Fibroblast of skin of scalp (primary cell): ENCODE data around the gene SMARCD1.
"Not testable (repeated sequence)": the region's sequence is repeated elsewhere in the genome, so short reads cannot be mapped to it uniquely, and the experiment has no call there.

Experiments
- DNase-seq: peaks from one replicate; pipeline ENCODE4 v3.0.0-alpha.2; 2013

The SMARCD1 gene

DNA sequence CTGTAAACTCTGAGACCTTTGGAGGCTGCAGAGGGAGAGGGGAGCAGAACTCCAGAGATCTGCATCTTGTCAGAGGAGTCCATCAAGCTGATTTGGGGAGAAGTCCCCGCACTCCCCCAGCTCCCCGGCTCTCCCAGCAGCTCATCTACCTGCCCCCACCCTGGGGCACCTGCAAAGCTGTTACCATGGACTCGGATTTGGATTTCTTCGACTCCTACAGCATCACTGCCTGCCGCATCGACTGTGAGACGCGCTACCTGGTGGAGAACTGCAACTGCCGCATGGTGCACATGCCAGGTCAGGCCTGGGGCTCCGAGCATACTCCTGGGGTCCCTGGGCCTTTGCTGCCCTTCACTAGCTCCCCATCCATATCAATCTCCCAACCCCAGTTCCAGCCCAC is 6.9 kb upstream of the SMARCD1 start:
- no peak for DNase-seq

DNA sequence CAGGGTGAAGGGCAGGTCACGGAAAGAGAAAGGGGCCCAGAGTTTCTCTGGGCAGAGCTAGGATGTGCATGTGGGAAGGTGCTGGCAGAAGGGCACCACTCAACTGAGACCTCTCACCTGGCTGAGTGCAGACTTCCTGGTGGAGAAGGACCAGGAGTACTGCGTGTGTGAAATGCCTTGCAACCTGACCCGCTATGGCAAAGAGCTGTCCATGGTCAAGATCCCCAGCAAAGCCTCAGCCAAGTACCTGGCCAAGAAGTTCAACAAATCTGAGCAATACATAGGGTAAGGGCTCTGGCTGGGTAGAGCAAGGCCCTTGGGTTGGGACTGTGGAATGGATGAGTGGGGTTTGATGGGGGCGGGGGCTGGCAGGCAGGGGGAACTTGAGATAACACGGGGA is 5.4 kb upstream of the SMARCD1 start:
- DNase-seq, result no peak

DNA sequence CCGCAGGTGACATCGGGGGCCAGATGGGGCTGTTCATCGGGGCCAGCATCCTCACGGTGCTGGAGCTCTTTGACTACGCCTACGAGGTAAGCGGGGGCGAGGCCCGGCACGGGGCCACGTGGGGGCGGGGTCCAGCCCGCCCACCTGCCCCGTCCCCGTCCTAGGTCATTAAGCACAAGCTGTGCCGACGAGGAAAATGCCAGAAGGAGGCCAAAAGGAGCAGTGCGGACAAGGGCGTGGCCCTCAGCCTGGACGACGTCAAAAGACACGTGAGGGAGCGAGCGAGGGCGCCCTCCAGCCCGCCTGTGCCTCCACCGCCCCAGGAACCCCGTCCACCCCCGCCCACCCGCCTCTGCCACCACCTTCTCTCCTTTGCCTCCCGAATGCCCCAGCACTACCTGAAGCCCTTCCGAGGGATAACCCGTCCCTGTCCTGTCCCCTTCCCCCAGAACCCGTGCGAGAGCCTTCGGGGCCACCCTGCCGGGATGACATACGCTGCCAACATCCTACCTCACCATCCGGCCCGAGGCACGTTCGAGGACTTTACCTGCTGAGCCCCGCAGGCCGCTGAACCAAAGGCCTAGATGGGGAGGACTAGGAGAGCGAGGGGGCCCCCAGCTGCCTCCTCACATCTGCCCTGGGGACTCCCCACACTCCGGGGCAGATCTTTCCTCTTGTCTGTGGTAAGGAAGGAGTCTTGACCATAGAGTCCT is 3.9 kb upstream of the SMARCD1 start:
- no peak for DNase-seq

DNA sequence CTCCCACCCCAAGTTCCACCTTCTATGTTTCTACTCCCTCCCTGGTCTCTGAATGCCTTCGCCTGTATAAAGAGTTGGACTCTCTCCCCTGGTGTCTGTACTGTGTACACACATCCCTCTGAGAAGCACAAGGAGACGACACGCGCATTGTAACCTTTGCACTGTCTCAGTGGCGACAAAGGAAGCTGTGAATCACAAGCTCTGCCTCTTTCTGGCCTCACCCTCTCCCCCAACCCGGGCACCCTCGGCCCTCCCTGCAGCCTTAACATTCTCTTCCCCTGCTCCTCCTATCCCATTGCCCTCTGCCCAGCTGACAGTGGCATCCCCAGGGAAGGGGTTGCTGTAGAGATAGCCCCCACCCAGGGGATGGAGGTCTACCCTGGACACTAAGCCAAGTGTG is 2.5 kb upstream of the SMARCD1 start:
- no peak for DNase-seq

DNA sequence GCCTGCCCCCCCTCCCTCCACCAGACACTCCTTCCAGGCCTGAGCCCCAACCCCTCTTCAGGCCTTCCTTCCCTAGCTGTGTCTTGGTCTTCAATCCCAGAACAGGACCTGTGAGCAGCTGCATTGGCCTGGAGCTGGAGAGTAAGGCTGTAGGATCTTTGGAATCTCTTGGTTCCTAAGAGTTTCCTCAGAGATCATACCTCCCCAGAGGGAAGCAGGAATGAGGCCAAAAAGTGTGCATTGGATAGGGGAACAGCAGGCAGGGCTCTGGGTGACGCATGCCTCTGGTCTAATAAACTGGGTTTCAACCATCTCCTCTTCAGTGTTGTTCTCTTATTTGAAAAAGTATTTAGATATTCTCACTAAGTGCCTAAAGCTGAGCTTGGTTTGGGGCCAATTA is 1.8 kb upstream of the SMARCD1 start:
- DNase-seq, result no peak

DNA sequence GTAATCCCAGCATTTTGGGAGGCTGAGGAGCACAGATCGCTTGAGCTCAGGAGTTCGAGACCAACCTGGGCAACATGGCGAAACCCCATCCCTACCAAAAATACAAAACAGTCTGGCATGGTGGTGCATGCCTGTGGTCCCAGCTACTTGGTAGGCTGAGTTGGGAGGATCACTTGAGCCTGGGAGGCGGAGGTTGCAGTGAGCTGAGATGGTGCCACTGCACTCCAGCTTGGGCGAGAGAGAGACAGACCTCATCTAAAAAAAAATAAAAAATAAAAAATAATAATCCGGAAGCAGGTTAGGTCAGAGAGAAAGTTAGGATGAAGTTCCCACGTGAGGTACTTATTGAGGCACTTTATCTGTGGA is 750 bp upstream of the SMARCD1 start:
- DNase-seq, result not testable (repeated sequence)

DNA sequence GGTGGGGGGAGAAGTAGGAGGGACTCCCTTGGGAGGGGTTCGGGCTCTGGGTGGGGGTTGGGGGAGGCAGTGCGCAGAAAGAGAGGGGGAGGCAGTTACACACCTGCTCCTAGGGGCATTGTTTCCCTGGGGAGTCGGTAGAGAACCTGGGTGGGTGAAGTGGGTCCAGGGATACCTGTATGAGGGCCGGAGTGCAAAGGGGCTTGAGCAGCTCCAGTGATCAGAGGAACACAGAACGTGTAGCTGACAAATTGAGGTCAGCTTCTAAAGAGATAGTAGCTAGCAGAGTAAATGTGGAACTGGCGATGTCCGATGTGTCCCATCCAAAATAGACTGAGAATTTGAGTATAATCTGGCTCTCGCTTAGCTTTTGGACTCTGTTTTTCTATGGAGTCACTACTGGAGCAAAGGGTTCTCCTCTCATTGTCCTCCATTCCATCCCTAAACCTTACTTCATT is 502 bp downstream of the SMARCD1 start:
- no peak for DNase-seq

DNA sequence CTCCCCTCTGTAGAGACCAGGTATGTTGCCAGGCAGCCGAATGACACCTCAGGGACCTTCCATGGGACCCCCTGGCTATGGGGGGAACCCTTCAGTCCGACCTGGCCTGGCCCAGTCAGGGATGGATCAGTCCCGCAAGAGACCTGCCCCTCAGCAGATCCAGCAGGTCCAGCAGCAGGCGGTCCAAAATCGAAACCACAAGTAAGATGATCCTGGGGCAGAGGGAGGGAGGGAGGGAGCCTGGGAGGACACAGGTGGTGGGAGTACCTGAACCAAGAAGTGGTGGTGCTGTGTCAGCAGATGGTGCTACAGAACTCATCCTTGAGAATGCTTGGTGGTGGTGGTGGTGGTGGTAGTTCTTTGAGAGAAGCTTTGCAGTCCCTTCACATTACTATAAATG is 1.0 kb downstream of the SMARCD1 start:
- no peak for DNase-seq

DNA sequence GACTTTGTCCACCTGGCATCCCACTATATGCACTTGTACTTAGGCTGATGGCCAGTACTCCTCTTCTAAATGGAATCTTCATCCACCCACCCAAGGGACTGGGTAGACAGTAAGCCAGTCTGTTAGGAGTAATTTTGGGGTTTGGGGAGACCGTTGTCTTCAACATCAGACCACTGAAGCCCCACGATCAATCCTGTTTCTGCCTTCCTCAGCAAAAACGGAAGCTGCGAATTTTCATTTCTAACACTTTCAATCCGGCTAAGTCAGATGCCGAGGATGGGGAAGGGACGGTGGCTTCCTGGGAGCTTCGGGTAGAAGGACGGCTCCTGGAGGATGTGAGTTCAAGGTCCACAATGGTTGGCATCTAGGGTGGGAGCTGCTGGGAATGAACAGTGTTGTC is 2.0 kb downstream of the SMARCD1 start:
- no peak for DNase-seq

DNA sequence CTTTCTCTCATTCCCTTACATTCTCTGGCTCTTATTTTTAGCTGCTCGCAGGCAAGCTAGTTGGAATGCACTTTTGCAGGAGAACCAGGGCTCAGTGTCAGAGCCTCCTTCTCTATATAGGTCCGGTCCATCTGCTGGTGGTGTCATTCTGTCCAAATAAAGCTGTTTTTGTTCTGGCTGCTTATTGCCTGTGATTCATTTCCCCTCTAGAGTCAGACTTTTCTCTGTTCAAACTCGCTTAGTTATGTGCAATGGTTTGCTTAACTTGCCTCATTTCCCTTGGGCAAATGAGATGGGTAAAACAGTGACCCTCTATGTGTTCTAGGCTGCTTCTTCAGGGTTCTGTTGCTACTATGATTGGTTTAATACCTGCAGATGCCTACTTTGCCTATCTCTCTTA is 2.9 kb downstream of the SMARCD1 start:
- DNase-seq, result peak; percentile 61

DNA sequence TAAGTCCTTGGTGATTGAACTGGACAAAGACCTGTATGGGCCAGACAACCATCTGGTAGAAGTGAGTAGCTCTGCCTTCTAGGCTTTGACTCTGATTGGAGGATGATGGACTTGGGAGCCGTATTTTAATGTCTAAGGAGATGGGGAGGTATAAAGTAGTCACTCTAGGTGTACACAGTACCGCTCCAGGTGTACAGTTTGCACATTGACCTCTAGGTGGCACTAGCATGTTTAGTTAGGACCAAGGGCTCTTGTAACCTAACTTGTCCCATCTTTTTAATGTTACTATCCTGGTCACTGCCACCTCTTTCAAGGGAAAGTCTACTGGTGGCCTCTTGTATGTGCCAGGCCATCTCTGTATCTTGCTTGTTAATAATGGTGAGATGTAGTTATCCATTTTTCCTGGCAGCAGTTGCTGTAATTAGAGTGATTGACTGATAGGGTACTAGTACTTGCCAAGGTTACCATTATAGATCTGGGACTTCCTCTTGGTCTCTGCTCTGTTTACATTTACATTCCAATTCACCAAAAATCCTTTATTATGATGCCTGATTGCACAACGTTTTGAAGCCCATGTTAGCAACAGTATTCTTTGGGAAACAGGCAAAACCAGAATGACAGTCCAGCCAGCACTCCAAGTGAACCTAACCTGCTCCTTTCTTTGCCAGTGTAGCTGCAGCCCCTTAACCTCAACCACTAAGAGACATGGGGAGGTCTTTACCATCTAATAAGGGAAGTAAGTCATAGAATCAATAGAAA is 3.6 kb downstream of the SMARCD1 start:
- DNase-seq, result peak; percentile 40

DNA sequence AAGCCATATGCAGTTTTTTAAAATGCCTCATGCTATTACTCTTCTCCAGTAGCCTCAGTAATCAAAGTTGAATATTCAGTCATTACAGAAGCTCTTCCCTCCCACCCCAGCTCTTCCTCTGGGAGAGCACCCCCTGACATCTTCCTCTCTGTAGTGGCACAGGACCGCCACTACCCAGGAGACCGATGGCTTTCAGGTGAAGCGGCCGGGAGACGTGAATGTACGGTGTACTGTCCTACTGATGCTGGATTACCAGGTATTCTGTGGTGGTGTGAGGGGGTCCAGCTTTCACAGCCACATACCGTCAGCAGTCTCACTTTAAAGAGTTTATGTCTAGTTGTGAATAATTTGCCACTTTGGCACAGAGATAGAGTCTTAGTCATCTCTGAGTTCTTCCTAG is 4.6 kb downstream of the SMARCD1 start:
- DNase-seq, result no peak

DNA sequence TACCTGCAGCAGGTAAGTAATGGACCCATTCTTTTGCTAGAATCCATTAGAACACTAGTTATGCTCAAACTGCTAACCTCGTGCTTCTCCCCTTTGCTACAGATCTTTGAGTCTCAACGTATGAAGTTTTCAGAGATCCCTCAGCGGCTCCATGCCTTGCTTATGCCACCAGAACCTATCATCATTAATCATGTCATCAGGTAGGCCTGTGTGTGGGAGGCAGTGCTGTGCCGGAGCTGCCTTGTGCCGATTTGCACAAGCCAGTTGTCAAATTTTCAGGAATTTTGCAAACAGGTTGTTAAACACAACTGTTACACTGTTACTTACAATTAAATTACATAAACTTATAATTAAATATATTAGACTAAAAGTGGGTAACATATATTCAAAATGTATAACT is 5.2 kb downstream of the SMARCD1 start:
- DNase-seq, result no peak

DNA sequence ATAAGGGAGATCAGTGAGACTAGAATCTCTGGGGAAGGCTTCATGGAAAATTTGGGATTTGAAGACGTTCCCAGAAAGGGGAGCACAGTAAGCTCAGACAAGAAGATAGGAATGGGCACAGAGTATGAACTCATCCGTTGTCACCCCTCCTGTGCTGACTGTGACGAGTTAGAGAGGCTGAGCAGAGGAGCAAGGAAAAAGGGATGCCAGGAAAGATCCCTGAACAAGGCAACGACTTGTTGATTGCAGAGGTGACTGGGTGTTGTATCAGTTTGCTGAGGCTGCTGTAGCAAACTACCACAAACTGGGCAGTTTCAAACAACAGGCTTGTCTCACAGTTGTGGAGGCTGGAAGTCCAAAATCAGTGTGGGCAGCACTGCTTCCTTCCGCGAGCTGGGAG is 12.8 kb downstream of the SMARCD1 start:
- no peak for DNase-seq

DNA sequence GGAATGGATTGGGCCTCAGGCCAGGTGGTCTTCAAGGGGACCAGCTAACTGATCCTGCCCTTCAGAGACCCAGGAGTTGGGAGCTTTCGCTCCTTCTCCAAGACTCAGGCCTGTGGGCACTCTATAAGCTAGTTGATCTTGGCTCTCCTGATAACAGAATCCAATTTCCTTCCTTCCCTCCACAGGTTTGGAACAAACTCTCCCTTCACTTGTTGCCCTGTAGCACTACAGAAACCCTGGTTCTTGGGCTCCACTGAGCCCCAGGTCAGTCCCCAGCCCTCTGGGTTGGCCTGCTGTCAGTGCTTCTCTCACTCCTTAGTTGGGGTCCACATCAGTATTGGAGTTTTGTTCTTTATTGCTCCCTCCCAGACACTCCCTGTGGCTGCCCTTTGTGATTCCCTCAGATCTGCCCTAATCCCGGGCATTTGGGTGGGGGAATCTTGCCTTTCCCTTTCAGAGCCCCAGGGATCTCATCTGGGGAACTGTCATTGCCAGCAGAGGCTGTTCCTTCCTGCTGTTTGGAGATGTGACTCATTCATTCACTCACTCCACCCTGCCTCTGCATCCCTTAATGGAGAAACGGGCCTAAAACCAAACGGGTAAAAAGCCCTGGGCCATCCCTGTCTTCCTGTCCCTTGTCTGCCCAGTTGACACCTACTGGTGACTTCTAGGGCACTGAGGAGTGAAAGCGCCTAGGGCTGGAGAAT is 14.3 kb downstream of the SMARCD1 start:
- DNase-seq, result peak; percentile 41

DNA sequence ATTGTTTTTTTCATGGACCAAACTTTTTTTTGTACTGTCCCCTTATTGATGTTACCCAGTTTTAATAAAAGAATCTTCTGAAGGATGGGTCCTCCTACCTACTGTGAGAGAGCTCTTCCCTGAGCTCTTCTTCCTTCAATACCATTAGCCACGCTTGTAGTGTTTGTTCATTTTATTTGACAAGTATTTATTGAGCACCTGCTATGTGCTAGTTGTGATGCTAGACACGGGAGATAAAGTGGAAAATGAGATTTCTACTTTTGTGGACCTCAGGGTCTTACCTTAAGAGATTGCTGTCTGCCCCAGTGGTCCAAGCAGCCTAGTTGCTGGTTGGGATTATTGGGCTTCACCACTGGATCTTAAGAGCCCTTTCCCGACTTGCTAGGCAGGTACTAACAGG is 15.4 kb downstream of the SMARCD1 start:
- DNase-seq, result no peak

DNA sequence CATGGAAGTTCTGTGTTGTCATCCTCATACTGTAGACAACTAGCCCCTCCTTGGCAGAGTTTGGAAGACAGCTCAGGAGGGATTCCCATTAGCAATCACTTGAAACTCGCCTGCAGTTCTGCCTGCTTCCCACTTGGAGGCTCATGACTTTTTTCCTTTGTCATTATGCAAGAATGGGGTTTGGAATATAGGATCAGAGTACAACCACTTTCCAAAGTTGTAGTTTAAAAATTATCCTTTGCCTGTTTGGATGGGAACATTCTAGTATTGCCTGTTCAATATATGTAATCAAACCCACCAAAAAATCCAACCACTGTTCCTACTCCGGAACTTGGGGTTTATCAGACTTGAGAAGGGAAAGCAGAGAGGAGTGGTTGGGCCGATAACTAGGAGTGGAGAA is 16.5 kb downstream of the SMARCD1 start:
- DNase-seq, result peak; percentile 63

DNA sequence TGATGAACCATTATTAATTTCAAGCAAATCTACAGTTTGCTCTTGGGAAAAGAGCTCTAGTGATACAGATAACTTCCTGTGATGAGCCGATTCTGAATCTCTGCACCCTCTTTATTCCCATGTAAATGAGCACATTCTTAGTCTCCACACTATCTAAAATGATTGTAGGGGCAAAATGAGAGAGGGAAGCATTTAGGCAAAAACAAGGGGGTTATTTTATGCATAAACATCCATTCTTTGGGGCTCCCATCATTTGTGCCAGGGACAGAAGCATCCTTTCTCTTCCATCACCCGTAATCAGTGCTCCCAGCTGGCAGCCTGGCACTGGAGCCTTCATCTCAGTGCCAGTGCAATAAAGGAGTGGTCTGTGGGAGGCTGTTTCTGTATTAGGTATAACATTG is 17.0 kb downstream of the SMARCD1 start:
- DNase-seq, result no peak

DNA sequence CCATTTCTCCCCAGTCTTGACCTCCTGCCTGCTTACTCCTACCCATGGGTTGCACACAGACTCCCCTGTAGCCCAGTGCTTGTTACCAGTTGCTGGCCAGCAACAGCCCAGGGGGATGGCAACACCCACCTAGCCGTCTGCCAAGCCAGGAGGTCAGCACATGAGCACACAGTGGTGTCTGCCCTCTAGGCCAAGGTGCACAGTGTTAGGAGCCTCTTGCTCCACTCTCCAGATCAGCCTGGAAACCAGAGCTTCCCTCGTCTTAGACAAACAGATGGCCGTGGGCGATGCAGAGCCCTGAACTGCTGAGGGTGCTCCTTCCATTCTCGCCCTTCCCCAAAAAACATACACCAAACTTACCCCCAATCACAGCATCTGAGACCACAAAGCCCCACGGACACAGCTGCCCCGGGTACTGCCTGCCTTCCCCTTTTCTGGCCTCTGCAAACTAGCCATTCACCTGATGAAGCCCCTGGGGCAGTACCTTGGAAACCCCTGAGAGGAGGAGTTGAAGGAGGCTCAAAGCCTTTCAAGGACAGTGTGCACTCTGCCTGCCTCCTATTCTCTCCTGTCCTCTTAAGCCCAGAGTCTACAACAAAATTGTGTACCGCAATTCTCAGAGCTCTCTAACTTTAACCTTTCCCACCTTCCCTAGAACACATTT is 17.6 kb downstream of the SMARCD1 start:
- no peak for DNase-seq

DNA sequence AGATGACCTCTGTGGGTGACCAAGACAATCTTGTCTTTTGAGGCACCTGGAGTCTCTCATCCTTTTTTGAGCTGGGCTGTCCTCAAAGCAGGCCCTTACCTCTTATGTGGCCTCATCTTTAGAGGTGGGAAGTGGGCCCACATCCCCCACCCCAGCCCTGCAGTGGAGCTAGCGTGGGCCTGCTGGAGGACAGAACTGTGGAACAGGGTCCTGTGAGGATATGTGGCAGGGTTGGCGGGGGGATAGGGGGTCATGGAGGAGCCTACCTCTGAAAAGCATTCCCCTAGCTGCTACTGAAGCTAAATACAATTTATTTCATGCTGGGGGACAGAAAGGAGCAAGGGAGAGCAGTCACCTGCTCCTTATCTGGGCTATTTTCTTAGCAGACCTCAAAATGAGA is 18.2 kb downstream of the SMARCD1 start:
- DNase-seq, result no peak

DNA sequence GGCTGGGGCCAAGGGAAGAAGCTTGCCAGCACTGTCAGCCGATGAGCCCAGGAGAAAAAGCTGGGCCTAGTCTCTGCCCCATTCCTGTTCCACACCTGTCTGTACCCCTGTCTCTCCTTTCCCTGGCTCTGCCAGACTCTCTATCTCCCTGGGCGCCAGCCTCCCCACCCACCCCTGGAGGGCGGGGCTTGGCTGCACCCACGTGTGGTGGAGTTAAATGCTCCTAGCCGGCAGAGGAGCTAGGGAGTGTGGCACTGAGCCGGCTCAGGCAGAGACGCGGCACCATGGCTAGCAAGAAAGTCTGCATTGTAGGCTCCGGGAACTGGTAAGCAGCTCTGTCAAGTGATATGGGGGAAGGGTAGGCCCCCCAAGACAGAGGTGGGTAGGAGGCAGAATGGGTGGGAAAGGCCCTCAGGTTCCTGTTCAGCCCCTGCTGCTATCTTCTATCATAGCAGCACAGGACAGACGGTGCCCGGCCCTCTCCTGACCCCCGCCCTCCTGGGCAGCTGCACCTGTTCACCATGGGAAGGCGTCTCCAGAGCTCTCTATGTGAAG is 18.7 kb downstream of the SMARCD1 start, which contains the start of gene GPD1:
TSS of gene GPD1 (plus strand) at position 242 of the 555 bp plus-strand sequence. CDS start at position 285, 43 bp downstream.
- peak; percentile 19 for DNase-seq
